Gastrocnemius medialis (tissue), 4 donors: ENCODE results near the gene CLDN18. TPM values are rescaled to one million over a fixed set of nuclear protein-coding genes. Genes with fewer than 3 reads are reported as not detected.

Experiments used
- ATAC-seq, 2 donors: fragments of 150-250 bp; one replicate each; pipeline ENCODE4 v1.9.1; 2016
- DNase-seq, 2 donors: peaks; one replicate each; pipeline ENCODE4 v3.0.0-alpha.2; 2019
- H3K27ac ChIP-seq, 4 donors: fragments of 200-600 bp; sonication (generic); 1 replicate in 1 of 4; 2 replicates in 3 of 4; pipeline ENCODE4 v1.5.1; 2016 to 2018; ENCODE audit warnings: mild to moderate bottlenecking in 2 of 4, moderate library complexity in 1 of 4
- H3K27me3 ChIP-seq, 3 donors: fragments of 200-600 bp; sonication (generic) in 2 of 3; 1 replicate in 1 of 3; 2 replicates in 2 of 3; pipeline versions ENCODE4 v1.5.1 to v1.6.0; 2016 to 2019; ENCODE audit warnings: mild to moderate bottlenecking in 1 of 3, moderate library complexity in 1 of 3
- H3K36me3 ChIP-seq, 2 donors: fragments of 200-600 bp; sonication (generic) in 1 of 2; one replicate each; pipeline ENCODE4 v1.5.1; 2017 to 2018
- H3K4me1 ChIP-seq, 2 donors: fragments of 200-600 bp; sonication (generic) in 1 of 2; one replicate each; pipeline ENCODE4 v1.5.1; 2016 to 2017; ENCODE audit warnings: mild to moderate bottlenecking in 2 of 2
- H3K4me3 ChIP-seq, 4 donors: fragments of 200-600 bp; sonication (generic) in 3 of 4; 1 replicate in 1 of 4; 2 replicates in 3 of 4; pipeline ENCODE4 v1.5.1; 2016 to 2019; ENCODE audit warnings: mild to moderate bottlenecking in 2 of 4
- H3K9me3 ChIP-seq, 3 donors: fragments of 200-600 bp; sonication (generic) in 2 of 3; 1 replicate in 1 of 3; 2 replicates in 2 of 3; pipeline ENCODE4 v1.5.1; 2016 to 2019
- POLR2A ChIP-seq, 2 donors: fragments of 450-650 bp; IDR thresholded peaks; one replicate each; pipeline ENCODE4 v1.6.1; 2017; ENCODE audit warnings: antibody characterized with exemption in 2 of 2, mild to moderate bottlenecking in 2 of 2, moderate library complexity in 2 of 2
- in situ Hi-C, 4 donors: fragments of 200-750 bp; cut with MboI; loops; one replicate each; pipeline versions ENCODE4 v1.15.0 to v1.8.0; 2017; ENCODE audit warnings: low sequenced_read_pairs in 4 of 4
- intact Hi-C: fragments of 100-400 bp; cut with DNase I; formaldehyde crosslinking; loops from one replicate; pipeline ENCODE4 v1.15.1; 2023; ENCODE audit warnings: low total_unique reads
- total RNA-seq, 4 donors: library from RNA; depleted of rRNA; stranded (reverse); fragments of >200 nt; gene quantifications; one replicate each; pipeline versions ENCODE4 v1.1.0 to v1.2.3, GENCODE V29; 2016
- TF ChIP-seq, protein P1 (sequence below), 5 experiments: fragments of 450-650 bp in 3 of 5; fragments of 200-600 bp in 2 of 5; sonication (generic) in 2 of 5; IDR thresholded peaks in 4 of 5; conservative IDR thresholded peaks in 1 of 5; 1 replicate in 4 of 5; 2 replicates in 1 of 5; pipeline ENCODE4 v1.5.1; 2016 to 2019; ENCODE audit warnings: antibody characterized with exemption in 5 of 5, mild to moderate bottlenecking in 3 of 5, moderate library complexity in 3 of 5

The CLDN18 gene
- total RNA-seq, 4 donors from 2014 or later = not detected

- Histone ChIP-seq H3K36me3 (no peaks in the 10 kb centered on the region), H3K9me3 (no peaks in the 10 kb centered on the region), H3K4me3 (no peak overlapping the region), H3K27me3 (no peaks in the 10 kb centered on the region), H3K27ac (no peak overlapping the region), H3K4me1 (no peaks in the 10 kb centered on the region)
- TF ChIP-seq, protein P1, sequence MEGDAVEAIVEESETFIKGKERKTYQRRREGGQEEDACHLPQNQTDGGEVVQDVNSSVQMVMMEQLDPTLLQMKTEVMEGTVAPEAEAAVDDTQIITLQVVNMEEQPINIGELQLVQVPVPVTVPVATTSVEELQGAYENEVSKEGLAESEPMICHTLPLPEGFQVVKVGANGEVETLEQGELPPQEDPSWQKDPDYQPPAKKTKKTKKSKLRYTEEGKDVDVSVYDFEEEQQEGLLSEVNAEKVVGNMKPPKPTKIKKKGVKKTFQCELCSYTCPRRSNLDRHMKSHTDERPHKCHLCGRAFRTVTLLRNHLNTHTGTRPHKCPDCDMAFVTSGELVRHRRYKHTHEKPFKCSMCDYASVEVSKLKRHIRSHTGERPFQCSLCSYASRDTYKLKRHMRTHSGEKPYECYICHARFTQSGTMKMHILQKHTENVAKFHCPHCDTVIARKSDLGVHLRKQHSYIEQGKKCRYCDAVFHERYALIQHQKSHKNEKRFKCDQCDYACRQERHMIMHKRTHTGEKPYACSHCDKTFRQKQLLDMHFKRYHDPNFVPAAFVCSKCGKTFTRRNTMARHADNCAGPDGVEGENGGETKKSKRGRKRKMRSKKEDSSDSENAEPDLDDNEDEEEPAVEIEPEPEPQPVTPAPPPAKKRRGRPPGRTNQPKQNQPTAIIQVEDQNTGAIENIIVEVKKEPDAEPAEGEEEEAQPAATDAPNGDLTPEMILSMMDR (IDR thresholded peaks at IDR 0.05 in 4 of 5, conservative IDR thresholded peaks at IDR 0.05 in 1 of 5) = no peak
- TF ChIP-seq POLR2A (IDR thresholded peaks at IDR 0.05) = no peak
- in situ Hi-C loops = loop anchor here in 1 of 4 donors (10.0 kb wide), 1 partner anchor 54 kb away; the partner anchor contains the start of gene DZIP1L
- intact Hi-C loops = no loop called here
- ATAC-seq (no peak), DNase-seq (no peak)
These were observed 50.8 kb downstream of the CLDN18 start for GRCh38 chr3:138060792-138061191.

DNA sequence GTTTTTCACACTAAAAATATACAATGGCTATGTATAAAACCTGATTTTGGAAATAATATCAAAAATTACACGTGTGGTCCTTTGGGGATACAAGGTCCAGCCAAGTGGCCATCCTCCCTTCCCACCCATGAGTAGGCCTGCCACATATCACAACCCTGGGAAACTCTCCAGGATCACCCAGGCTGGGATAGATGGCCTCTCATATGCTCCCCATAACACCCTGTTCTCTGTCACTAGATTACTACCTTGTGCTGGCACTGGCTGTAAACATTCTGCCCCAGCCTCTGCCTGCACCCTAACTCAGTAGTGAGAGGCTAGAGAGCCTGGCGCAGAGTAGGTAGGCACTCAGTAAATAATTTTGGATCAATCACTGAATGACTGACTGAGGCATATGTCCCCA, 52.1 kb downstream of the CLDN18 start:
- ATAC-seq = no peak
- intact Hi-C loops = no loop called here
- in situ Hi-C loops = loop anchor here in 1 of 4 donors (10.0 kb wide), 1 partner anchor 53 kb away; the partner anchor contains the start of gene DZIP1L

DNA sequence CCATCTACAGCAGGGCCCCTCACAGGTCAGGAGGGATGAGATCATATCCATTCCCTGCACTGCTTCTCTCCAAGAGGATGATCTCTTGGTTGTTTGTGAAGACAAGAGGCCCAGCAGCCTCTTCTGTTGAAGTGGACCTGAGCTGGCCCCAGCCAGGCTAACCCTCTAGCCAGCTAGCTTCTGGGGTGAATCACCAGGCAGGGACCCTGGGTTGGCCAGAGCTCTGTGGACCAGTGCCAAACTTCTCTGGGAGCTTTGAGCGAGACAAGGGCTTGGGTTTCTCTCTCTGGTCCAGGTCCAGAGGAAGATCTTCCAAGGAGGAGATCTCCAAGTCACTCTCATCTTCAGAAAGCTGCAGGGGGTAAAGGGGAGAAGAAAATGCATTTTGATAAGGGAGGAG, 52.7 kb downstream of the CLDN18 start:
- DNase-seq = no peak
- intact Hi-C loops (no loop called here), in situ Hi-C loops (loop anchor here in 1 of 4 donors (10.0 kb wide), 1 partner anchor 52 kb away; the partner anchor contains the start of gene DZIP1L)
- no peaks in the 10 kb centered on the region for H3K4me1 ChIP-seq
- no peaks in the 10 kb centered on the region for H3K9me3 ChIP-seq
- H3K27ac ChIP-seq = no peak overlapping the region
- no peaks in the 10 kb centered on the region for H3K36me3 ChIP-seq
- H3K27me3 ChIP-seq = no peaks in the 10 kb centered on the region
- ATAC-seq = no peak
- TF ChIP-seq, protein P1 (IDR thresholded peaks at IDR 0.05 in 4 of 5, conservative IDR thresholded peaks at IDR 0.05 in 1 of 5) = no peak
- no peak for TF ChIP-seq POLR2A (IDR thresholded peaks at IDR 0.05)
- no peak overlapping the region for H3K4me3 ChIP-seq

More for the DNA sequence above, 52.1 kb downstream of the CLDN18 start:
- no peak for TF ChIP-seq POLR2A (IDR thresholded peaks at IDR 0.05)
- TF ChIP-seq, protein P1 (IDR thresholded peaks at IDR 0.05 in 4 of 5, conservative IDR thresholded peaks at IDR 0.05 in 1 of 5) = no peak
- Histone ChIP-seq H3K4me1 (no peaks in the 10 kb centered on the region), H3K36me3 (no peaks in the 10 kb centered on the region), H3K27ac (no peak overlapping the region), H3K9me3 (no peaks in the 10 kb centered on the region), H3K27me3 (no peaks in the 10 kb centered on the region), H3K4me3 (no peak overlapping the region)
- no peak for DNase-seq

- Histone ChIP-seq H3K27me3 (no peaks in the 10 kb centered on the region), H3K4me3 (no peak overlapping the region), H3K27ac (no peak overlapping the region), H3K36me3 (no peaks in the 10 kb centered on the region), H3K4me1 (no peaks in the 10 kb centered on the region), H3K9me3 (no peaks in the 10 kb centered on the region)
- TF ChIP-seq, protein P1 (IDR thresholded peaks at IDR 0.05 in 4 of 5, conservative IDR thresholded peaks at IDR 0.05 in 1 of 5) = no peak
- no peak for TF ChIP-seq POLR2A (IDR thresholded peaks at IDR 0.05)
- in situ Hi-C loops (loop anchor here in 1 of 4 donors (10.0 kb wide), 1 partner anchor 51 kb away; the partner anchor contains the start of gene DZIP1L), intact Hi-C loops (no loop called here)
- DNase-seq (no peak), ATAC-seq (no peak)
These were observed 53.5 kb downstream of the CLDN18 start for GRCh38 chr3:138063416-138063815.

DNA sequence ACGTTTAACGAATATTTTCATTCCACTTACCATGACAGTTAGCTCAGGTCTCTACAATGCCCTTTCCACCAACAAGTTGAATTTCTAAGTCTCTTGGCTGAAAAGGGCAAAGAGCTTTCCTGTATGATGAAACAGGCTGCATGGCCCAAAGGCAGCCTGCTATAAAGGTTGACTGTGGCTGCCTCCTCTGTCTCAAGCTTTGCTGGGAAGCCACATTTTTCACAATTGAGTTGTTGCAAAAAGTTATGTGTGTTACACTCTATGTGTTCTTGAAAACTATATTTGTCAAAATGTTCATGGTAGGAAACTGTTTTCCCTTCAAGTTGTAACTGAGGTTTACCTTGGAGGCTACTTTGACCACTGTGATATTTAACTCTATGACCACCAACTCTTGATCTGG, 56.0 kb downstream of the CLDN18 start:
- no peak for TF ChIP-seq POLR2A (IDR thresholded peaks at IDR 0.05)
- TF ChIP-seq, protein P1 (IDR thresholded peaks at IDR 0.05 in 4 of 5, conservative IDR thresholded peaks at IDR 0.05 in 1 of 5) = no peak
- H3K36me3 ChIP-seq = no peaks in the 10 kb centered on the region
- H3K4me3 ChIP-seq = no peak overlapping the region
- DNase-seq (no peak), ATAC-seq (no peak)
- intact Hi-C loops = no loop called here
- H3K27me3 ChIP-seq = no peaks in the 10 kb centered on the region
- in situ Hi-C loops = loop anchor here in 3 of 4 donors (5.0 to 10.0 kb wide), 2 partner anchors 49 to 51 kb away; partner anchors contain the start of gene DZIP1L (in 3 of the 3)
- no peaks in the 10 kb centered on the region for H3K4me1 ChIP-seq
- no peaks in the 10 kb centered on the region for H3K9me3 ChIP-seq
- no peak overlapping the region for H3K27ac ChIP-seq
